GM18858 (cell line): Measurements from ENCODE around the gene RFFL.

Source experiments
- ATAC-seq: cut with Tn5 transposase; IDR thresholded peaks from one replicate; pipeline ENCODE4 v1.9.1; 2021; ENCODE audit not compliant: unreplicated experiment

RFFL gene

GRCh38 chr17:34979153-34979552 is 84.4 kb downstream of the RFFL start:
- no peak for ATAC-seq

- no peak for ATAC-seq
These were observed 88.4 kb downstream of the RFFL start for GRCh38 chr17:34974794-34975785.

DNA sequence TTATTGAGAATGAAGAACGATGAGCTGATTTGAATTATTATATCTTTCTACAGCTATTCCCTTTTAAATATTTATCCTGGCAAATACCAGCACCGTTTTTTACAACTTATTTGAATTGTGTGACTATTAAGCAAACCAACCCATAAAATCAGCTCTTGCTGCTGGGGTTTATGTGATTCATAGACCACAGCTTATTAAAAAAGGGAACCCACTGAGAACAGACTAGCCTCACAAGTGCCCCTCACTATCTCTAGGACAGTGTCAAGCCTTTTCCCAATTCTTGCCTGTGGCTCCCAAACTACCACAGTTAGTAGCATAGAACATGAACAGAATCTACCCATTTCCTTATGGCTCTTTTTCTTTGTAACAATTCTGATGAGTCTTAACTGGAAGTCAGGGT is 89.3 kb downstream of the RFFL start:
- no peak for ATAC-seq

- ATAC-seq: peak; percentile 74
These were observed 102.2 kb downstream of the RFFL start, which contains the start of the genes CCT6B and ZNF830 for GRCh38 chr17:34961093-34961911. TSS of gene CCT6B (minus strand) at chr17:34961460. CDS start at chr17:34961393, 67 bp downstream. TSS of gene ZNF830 (plus strand) at chr17:34961540. CDS start at chr17:34961567, 27 bp downstream.

DNA sequence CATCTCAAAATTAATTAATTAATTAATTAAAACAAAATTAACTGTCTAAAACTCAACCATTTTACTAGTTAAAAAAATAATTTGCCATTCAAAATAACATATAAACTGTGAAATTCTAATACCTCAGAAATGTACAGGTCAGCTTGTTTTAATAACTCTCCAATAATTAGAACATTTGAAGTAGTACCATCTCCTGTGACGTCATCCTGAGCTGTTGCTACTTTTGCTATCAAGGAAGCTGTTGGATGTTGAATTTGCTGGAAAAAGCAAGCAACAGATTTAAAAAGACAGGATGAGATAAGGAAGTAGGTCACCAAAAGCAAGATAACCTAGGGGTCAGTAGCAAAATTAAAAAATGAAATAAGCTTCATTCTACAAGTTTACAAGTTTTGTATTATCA is 105.1 kb downstream of the RFFL start:
- no peak for ATAC-seq
